Measurements from ENCODE around the gene SUMO2.

GRCh38 chr17:75182569-75183436 lies at the start of gene SUMO2:
- TF ChIP-seq EP300 (IDR thresholded peaks at IDR 0.05; ENCODE audit: borderline replicate concordance) (no peak), TEAD4 (IDR thresholded peaks at IDR 0.05) (peak; percentile 29; the same call in 1 of the 2 replicates), RAD21 (IDR thresholded peaks at IDR 0.05; ENCODE audit: low read depth) (no peak), YY1 (IDR thresholded peaks at IDR 0.05; ENCODE audit: low read depth) (peak; percentile 94), TAF1 (IDR thresholded peaks at IDR 0.05; ENCODE audit: low read depth) (peak; percentile 98), TCF12 (IDR thresholded peaks at IDR 0.05; ENCODE audit: low read depth) (0 out of 2 replicates have a peak, but pooled peaks have one; percentile 15)
- TF ChIP-seq, protein P1, sequence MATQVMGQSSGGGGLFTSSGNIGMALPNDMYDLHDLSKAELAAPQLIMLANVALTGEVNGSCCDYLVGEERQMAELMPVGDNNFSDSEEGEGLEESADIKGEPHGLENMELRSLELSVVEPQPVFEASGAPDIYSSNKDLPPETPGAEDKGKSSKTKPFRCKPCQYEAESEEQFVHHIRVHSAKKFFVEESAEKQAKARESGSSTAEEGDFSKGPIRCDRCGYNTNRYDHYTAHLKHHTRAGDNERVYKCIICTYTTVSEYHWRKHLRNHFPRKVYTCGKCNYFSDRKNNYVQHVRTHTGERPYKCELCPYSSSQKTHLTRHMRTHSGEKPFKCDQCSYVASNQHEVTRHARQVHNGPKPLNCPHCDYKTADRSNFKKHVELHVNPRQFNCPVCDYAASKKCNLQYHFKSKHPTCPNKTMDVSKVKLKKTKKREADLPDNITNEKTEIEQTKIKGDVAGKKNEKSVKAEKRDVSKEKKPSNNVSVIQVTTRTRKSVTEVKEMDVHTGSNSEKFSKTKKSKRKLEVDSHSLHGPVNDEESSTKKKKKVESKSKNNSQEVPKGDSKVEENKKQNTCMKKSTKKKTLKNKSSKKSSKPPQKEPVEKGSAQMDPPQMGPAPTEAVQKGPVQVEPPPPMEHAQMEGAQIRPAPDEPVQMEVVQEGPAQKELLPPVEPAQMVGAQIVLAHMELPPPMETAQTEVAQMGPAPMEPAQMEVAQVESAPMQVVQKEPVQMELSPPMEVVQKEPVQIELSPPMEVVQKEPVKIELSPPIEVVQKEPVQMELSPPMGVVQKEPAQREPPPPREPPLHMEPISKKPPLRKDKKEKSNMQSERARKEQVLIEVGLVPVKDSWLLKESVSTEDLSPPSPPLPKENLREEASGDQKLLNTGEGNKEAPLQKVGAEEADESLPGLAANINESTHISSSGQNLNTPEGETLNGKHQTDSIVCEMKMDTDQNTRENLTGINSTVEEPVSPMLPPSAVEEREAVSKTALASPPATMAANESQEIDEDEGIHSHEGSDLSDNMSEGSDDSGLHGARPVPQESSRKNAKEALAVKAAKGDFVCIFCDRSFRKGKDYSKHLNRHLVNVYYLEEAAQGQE (IDR thresholded peaks at IDR 0.05; ENCODE audit: low read depth) = no peak

Data from Ishikawa (cell line).